ENCODE measurements around the gene LACTBL1. TPM values are rescaled to one million over a fixed set of nuclear protein-coding genes. Genes with fewer than 3 reads are reported as not detected.

Gene LACTBL1
- total RNA-seq, 1 donor from 2014 or later = not detected

DNA sequence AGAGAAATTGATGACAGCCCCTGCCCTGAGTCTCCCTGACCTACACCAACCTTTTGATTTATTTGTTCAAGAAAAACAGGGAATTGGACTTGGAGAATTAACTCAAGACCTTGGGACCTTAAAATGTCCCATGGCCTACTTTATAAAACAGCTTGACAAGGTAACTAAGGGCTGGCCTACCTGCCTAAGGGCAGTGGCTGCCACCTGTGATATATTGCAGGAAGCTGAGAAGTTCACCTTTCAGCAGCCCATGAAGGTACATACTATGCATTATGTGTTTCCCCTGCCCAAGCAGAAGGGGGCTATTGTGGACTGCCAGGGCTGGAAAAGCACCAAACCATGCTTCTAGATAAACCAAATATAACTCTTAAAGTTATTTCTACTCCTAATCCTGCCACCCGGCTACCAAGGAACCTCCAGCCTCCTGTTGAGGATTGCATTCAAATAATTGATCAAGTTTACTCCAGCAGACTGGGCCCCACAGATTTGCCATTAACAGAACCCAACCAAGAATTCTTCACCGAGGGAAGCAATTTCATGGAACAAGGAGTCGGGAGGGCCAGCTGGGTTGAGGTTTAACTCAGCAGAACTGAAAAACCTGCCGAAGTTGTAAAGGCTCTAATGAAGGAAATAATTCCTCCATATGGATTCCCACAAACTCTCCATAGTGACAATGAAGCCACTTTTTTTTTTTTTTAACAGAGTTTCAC lies 28.2 kb downstream of the LACTBL1 start:
- DNase-seq (ENCODE audit: low spot score) = no peak

DNA sequence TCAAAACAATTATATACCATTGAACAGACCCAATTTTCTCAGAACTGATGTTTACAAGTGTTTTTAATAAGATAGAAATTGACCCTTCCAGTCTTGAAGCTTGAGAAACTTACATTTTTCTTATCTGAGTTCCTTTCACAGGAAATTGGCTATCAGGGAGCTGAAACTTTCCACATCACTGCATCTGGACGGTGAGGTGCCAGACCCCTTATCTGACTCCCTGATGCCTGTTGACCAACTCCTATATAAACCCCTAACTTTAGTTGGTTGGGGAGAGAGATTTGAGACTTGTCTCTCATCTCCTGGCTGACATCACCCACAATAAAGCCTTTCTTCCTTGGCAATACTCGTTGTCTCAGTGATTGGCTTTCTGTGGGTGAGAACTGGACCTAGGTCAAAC lies 31.4 kb downstream of the LACTBL1 start:
- DNase-seq (ENCODE audit: low spot score) = no peak

DNA sequence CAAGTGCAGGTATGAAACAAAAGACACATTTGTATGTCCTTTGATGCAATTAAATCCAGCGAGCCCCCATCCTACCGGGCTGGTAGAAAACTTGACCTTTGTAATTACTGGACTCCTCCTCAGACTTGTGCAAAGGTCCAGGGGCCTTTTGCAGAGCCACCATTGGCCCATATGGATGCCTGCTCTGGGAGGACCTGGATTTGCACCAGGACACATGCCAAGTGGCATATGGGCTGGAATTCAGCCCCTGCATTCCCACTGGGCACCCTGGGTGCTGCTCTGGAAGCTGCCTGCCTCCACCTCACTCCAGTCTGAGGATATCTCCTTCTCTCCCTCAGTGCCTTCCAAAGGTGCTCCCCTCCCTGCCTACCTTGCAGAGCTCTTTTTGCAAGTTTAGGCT lies 36.0 kb downstream of the LACTBL1 start:
- no peak for DNase-seq (ENCODE audit: low spot score)

DNA sequence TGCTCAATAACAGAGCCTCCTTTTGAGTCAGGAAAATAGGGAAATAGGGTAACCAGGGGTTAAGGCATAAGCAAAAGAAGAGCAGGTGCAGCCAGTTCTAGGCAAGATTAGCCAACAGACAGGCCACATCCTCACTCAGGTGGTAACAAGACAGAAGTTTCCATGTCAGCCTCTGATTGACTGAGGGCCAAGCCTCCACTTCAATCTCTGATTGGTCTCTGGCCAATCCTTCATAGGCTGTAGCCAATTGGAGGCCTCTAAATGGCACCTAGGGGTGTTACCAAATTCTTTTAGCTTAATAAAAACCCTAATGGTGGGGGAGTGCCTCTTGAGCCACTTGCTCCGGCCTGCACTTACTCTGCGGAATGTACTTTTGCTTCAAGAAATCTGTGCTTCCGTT lies 37.2 kb downstream of the LACTBL1 start:
- no peak for DNase-seq (ENCODE audit: low spot score)

DNA sequence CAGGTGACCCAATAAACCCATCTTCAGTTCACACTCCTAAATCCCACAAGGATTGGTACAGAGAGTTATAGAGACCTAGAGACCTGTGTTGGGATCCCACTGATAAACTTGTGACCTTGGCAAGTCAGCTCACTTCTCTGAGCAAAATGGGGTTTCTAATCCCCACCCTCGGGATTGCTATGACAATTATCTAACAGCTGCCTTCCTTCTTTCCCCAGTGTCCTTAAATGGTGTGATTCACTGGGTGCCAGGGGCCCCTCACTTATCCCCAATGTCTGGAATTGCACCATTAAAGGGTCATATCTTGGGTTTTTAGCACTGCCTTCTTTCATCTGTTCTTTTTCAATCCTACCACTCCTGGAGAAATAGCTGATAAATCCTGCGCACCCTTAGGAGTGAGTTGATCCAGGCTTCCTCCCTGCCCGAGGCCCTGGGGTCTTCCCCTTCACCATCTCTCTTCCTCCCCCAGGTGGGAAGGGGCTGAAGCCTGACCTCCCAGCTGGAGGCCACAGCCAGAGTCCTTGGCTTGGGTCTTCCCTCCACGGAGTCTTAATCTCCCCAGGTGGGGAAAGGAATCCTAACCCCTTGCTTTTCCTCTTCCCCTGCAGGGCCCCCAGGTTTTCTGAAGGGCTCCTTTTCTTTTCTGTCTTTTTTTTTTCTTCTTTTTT lies 39.7 kb downstream of the LACTBL1 start:
- no peak for DNase-seq (ENCODE audit: low spot score)

DNA sequence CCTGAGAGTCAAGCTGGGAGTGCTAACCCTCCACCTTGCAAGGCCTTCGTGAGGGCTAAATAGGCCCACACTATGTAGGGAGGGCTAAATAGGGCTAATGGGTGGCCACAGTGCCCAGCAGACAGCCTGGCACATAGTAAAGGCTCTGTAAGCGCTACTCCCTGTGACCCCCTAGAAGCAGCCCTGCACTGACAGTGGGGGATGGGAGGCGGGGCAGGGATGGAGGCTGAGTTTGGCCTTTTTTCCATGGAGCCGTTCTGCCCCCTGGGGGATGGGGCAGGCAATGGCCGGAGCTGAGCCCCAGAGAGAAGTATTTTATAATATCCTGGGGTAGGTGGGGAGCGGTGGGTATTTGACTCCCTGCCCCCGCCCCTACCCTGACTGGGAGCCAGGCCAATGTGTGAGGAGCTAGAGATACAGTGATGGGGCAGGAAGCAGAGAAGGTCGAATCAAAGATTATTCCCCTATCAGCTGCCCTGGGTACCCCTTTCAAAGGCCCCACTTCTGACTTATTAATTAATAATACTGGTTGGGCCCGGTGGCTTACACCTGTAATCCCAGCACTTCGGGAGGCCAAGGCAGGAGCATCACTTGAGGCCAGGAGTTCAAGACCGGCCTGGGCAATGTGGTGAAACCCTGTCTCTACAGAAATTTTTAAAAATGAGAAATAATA lies 42.3 kb downstream of the LACTBL1 start:
- no peak for DNase-seq (ENCODE audit: low spot score)

DNA sequence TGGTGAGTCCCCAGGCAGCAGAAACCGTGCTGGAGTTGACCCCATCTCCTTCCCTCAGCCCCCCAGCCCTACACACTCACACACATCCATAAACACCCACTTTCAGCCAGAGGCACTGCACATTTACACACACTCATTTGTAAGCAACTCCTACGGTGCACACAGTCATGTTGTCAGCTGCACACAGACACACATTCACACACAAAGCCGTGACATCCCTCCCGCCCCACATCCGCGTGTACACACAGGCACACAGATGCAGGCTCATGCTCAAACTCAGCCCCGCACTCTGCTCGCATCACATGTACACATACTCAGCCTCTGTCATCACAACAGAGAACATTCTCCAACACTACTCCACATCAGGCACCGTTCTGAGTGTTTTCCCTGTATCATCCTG lies 47.6 kb downstream of the LACTBL1 start:
- no peak for DNase-seq (ENCODE audit: low spot score)

DNA sequence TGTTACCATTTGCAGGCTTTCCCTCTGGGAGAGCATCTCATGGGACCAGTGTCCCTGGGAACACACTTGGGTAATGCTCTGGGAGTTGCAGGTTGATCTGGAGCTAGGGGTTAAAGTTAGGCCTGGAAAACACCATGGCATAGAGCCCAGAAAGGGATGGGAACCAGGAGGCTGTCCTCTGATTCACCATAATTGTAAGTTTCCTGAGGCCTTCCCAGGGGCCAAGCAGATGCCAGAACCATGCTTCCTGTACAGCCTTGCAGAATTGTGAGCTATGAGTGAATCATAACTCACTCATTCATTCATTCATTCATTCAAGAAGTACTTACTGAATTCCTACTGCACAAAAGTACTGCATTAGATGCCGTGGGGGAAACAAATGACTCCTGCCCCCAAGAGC lies 50.0 kb downstream of the LACTBL1 start:
- DNase-seq (ENCODE audit: low spot score) = no peak

DNA sequence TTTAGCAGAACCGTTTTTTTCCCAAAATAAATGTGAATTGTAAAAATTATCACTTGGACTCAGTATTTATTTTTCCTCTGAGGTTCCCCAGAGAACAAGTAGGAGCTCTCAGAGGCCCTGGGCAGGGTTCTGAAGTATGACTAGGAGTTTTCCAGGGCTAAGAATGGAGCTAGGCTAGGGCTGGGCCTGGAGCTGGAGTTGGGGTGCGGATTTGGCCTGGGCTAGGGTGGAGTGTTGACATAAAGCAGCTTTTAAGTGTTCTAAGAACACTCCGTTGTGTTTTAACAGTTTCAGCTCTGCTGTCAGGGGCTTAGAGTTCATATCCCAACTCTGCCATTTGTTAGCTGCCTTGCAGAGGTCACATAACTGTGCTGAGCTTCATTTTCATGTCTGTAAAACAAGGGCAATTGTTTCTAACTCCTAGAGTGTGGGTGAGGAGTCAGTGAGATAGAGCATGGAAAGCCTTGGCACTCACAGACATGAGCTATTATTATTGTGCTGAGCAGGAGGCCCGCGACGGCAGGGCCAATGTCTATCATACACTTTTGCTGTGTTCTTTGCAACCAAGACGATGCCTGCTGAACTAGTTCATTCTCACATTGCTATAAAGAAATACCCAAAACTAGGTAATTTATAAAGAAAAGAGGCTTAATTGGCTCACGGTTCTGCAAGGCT lies 51.1 kb downstream of the LACTBL1 start:
- DNase-seq (ENCODE audit: low spot score) = no peak

DNA sequence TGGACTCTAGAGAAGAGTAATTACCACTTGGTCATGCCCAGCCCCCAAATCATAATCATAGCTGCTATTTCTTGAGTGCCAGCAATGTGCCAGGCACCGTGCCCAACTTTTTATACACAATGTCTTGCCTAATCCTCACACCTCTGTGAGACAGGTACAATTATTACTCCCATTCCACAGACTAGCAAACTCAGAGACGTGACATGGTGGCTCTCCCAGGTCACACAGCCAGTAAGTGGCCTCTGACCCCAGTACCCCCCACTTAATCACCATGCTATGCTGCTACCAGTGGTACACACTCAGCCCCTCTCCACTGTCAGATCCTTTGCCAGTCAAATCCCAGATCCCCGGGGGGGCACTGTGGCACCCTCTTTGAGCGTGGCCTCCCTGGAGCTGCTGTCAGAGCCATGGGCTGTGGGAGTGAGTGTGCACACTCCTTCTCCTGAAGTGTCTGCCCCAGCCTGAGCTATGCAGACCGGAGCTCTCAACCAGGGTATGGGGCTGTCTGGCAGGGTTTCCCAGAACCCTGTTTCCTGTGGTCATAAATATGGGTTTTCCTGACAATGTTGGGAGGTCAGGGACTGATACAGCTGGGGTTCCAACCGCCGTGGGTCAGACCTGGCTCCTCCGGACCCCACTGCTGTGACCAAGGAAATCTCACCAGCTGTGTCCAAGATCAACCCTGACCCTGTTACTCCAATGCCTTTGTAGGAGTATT lies 51.8 kb downstream of the LACTBL1 start:
- no peak for DNase-seq (ENCODE audit: low spot score)

DNA sequence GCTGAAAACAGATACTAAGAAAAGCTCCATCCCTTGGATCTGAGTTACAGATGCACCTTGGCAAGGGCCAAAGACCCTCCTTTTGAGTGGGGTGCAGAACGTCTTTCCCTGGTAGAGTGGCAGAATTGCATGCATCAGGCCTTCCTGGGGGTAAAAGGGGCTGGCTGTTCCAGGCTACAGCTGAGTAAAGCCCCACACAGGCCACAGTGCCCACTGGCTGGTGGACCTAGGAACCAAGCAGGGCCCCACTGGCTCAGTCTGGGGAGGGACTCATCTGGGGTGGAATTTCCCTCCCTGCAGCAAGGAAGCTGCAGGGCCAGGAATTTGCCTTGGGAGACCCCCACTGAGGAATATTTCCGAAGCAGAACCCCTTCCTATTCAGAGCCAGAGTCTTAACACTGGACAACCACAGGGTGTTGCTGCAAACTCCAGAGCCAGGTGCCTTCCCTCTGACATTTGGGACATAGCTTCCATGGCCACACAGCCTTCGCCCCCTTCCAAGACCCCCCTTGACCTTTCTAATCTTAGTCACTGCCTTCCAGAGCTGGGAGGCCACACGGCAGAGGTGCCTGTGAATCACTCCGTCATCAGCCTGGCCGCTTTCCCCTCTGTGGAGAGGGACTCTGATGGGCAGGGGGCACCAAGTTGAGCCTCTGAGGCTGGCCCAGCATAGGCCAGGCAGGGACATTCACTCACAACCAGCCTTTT lies 52.5 kb downstream of the LACTBL1 start:
- DNase-seq (ENCODE audit: low spot score) = no peak

DNA sequence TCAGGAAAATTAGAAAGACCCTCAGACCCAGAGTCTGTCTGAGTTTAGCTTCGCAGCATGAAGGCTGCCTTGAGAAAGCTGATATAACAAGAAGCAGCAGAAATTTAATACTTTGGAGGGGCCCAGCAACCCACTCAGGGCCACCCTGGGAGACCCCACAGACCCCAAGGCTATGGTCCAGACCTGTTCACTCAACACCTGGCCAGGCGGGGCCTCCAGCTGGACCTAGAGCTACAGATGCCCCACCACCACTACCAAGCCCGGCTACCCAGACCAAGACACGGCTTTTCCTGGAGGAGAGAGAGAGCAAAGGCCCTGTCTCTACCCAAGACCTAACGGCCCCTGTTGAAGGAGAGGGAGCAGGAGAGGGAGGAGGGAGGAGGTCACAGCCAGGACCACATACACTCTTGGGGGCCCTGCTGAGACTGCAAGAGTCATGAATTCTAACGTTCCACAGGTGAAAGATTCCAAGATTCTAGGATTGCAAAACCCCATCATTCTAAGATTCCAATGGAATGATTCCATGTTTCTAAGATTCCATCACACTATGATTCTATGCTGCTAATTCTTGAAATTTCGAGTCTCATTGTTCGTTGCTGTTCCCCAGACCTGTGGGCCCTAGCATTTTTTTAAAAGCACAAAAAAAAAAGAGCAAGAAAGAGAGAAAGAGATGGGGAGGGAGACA lies 53.2 kb downstream of the LACTBL1 start:
- no peak for DNase-seq (ENCODE audit: low spot score)

DNA sequence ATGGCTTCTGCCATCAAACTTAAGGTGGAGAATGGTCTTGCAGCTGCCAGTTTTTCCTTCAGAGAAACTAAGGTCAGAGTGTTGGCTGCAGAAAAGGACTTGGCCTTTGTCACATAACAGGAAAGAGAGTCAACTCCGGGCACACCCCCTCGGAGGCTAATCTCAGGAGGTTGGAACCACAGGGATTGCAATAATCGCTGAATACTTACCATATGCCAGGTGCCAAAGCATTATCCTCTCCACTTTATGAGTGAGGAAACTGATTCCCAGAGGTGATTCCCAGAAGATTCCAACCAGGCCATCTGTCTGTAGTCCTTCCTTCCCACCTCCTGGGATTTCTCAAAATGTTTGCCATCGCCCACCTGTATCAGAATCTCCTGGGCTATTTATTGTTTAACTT lies 54.0 kb downstream of the LACTBL1 start:
- DNase-seq (ENCODE audit: low spot score) = no peak

DNA sequence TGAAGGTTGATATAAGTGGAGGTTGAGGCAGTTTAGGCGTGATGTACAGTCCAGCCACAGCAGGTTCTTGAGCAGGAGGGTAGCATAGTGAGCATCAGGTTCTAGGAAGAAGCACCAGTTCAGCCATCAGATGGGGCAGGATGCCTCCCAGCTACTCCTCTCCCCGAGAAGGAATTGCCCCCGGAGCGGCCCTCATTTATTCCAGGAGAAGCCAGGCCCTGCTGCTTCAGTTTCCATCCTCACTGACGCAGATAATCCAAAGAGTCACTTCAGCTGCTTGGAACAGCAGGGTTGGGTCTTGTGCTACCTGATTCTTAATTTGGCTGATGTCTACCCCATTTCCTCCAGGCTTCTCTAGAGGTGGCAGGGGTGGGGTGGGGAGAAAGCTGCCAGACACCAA lies 54.7 kb downstream of the LACTBL1 start:
- DNase-seq (ENCODE audit: low spot score) = no peak

DNA sequence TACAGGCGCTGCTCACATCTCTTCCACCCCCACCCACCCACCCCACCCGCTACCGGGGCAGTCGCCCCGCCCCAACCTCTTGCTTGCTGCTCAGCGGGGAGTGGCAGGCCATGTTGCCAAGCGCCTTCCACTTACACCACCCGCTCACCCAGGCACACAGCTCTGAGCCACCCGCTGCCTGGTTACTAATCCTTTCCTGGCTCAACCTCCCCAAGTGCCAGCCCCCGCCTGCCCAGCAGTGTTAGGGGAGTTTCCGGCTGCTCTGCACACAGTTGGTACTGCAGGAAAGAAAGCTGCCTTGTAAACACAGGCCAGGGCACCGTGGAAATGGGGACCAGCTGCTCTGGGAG lies 56.2 kb downstream of the LACTBL1 start:
- DNase-seq (ENCODE audit: low spot score) = no peak

DNA sequence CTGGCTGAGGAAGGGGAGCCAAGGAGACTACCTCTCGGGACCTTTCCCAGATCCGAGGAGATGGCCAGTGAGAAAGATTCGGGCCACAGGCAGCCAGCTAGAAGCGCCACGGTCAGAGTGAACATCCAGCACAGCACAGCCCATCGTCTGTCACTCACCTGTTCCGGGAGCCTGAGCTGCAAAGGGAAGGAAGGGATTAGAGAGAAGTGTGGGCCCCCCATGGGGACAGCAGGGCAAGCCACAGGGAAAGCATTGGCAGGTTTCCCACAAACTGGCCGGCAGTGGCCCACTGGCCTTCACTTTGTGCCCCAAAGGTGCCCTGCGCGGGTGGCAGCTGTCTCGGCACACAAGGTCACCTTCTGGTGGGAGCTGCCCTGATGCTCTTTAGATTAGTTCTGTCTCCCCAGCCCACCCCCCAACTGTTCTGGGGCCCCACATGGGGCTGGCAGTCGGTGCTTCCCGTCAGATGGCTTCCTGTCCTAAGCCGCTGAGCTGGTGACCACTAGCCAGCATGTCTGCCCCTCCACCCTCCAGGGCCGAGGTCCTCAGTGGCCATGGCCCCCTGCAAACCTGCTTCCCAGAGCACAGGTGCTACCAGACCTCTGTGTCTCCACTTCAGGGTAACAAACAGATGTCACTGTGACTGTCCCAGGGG lies 56.7 kb downstream of the LACTBL1 start:
- no peak for DNase-seq (ENCODE audit: low spot score)

DNA sequence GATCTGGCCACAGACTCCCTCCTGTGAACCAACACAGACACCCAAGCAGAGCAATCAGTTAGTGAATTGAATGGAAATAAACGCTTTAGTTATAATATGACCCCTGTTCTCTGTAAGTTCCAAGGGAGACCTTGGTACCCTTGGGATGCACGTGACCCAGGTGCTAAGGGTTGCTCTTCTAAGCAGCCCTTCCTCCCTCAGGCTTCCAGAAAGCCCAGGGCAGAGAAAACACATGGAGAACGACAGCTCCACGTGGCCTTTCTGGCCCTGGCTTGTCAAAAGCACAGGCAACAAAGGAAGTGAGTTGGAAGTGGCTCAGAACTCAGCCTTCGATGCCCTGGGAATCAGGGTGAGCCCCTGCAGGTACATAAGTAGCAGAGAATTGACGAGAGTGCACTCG lies 57.4 kb downstream of the LACTBL1 start:
- DNase-seq (ENCODE audit: low spot score) = no peak

DNA sequence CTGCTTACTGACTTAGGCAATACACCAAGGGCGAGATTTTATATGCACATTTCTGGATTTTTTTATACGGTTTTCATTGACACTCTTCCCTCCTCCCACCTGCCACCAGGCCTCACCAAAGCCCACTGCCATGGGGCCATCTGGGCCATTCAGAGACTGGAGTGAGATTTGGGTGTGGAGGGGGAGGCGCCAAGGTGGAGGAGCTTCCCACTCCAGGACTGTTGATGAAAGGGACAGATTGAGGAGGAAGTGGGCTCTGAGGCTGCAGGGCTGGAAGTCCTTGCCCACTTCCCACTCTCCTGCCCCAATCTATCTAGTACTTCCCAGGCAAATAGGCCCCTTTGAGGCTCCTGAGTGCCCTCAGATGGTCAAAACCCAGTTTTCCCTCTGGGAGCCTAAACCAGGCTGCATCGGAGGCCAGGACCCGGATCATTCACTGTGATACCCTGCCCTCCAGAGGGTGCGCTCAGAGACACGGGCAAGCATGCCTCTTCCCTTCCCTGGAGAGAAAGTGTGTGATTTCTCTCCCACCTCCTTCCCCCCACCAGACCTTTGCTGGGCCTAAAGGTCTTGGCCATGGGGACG lies 57.9 kb downstream of the LACTBL1 start:
- no peak for DNase-seq (ENCODE audit: low spot score)

DNA sequence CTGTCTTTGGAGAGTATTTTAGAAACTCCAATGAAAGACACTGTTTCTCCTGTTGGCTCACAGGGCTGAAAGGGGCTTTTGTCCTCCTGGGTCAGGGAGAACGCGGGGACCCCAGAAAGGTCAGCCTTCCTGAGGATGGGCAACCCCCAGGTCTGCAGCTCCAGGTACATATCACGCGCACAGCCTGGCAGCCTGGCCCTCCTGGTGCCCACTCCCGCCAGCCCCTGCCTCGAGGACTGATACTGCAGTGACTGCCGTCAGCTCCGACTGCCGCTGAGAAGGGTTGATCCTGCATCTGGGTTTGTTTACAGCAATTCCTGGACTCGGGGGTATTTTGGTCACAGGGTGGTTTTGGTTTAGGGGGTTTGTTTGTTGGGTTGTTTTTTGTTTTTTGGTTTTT lies 58.5 kb downstream of the LACTBL1 start:
- DNase-seq (ENCODE audit: low spot score) = no peak
